HEK293 (cell line): ENCODE measurements around the gene TMEM259.

Source experiments
- CTCF ChIA-PET: fragments of 350-600 bp; formaldehyde crosslinking; extraction: SDS; loops from one replicate; lab custom pipeline; 2021; ENCODE audit warnings: antibody characterized with exemption; lab: Yijun Ruan, JAX
- POLR2A ChIA-PET: fragments of 300-600 bp; formaldehyde crosslinking; extraction: SDS; loops from one replicate; lab custom pipeline; 2020; ENCODE audit warnings: antibody characterized with exemption, inconsistent platforms; lab: Yijun Ruan, JAX
- H3K27ac ChIP-seq: fragments of 200-500 bp; sonication (Bioruptor generic); 2 replicates; pipeline ENCODE4 v1.5.1; 2014; ENCODE audit warnings: low read depth, low read length, control low read depth, inconsistent platforms; ENCODE audit errors: extremely low read depth
- H3K36me3 ChIP-seq, 2 experiments: fragments of 200-500 bp in 1 of 2; sonication (Bioruptor generic) in 1 of 2; 1 replicate in 1 of 2; 2 replicates in 1 of 2; pipeline ENCODE4 v1.5.1; 2014 to 2017; ENCODE audit warnings: inconsistent platforms in 2 of 2, low read length in 2 of 2; ENCODE audit not compliant: control insufficient read depth in 2 of 2, insufficient read depth in 1 of 2
- H3K4me1 ChIP-seq: fragments of 200-500 bp; sonication (Bioruptor generic); 2 replicates; pipeline ENCODE4 v1.5.1; 2014; ENCODE audit warnings: mild to moderate bottlenecking, low read length, inconsistent platforms; ENCODE audit not compliant: control insufficient read depth, insufficient read depth
- H3K4me3 ChIP-seq: 2 replicates; pipeline ENCODE4 v1.5.1; 2011; ENCODE audit warnings: low read depth, mild to moderate bottlenecking, control low read depth, low read length, moderate library complexity
- H3K9me3 ChIP-seq: fragments of 200-500 bp; sonication (Bioruptor generic); 2 replicates; pipeline ENCODE4 v1.5.1; 2014; ENCODE audit warnings: low read depth, low read length, inconsistent platforms; ENCODE audit not compliant: control insufficient read depth, insufficient read depth
- EGR2 ChIP-seq: fragments of 450-650 bp; formaldehyde crosslinking; IDR thresholded peaks from 2 replicates; pipeline ENCODE4 v1.5.1; 2016; ENCODE audit warnings: low read depth, missing biosample characterization, missing genetic modification characterization
- FEZF1 ChIP-seq: fragments of 450-650 bp; formaldehyde crosslinking; IDR thresholded peaks from 2 replicates; pipeline ENCODE4 v1.5.1; 2016; ENCODE audit warnings: missing biosample characterization, missing genetic modification characterization
- HIC1 ChIP-seq: fragments of 450-650 bp; formaldehyde crosslinking; IDR thresholded peaks from 2 replicates; pipeline ENCODE4 v1.5.1; 2016; ENCODE audit warnings: missing biosample characterization, missing genetic modification characterization
- KLF1 ChIP-seq: fragments of 450-650 bp; formaldehyde crosslinking; IDR thresholded peaks from 2 replicates; pipeline ENCODE4 v1.5.1; 2016; ENCODE audit warnings: missing biosample characterization, missing genetic modification characterization
- MEIS1 ChIP-seq: sonication (generic); formaldehyde crosslinking; IDR thresholded peaks from 2 replicates; pipeline ENCODE4 v1.8.1; 2022; ENCODE audit warnings: missing genetic modification reagents, mild to moderate bottlenecking, borderline replicate concordance
- PRDM2 ChIP-seq: fragments of 450-650 bp; formaldehyde crosslinking; IDR thresholded peaks from 2 replicates; pipeline ENCODE4 v1.5.1; 2016; ENCODE audit warnings: missing biosample characterization, missing genetic modification characterization, borderline replicate concordance
- SETDB1 ChIP-seq: IDR thresholded peaks from one replicate; pipeline ENCODE4 v1.6.1; 2017; ENCODE audit warnings: mild to moderate bottlenecking, low read length, moderate library complexity, mixed read lengths; ENCODE audit not compliant: insufficient read length
- TRIM28 ChIP-seq: IDR thresholded peaks from 2 replicates; pipeline ENCODE4 v1.6.1; 2011; ENCODE audit warnings: low read length, control low read depth, borderline replicate concordance
- ZBTB1 ChIP-seq: fragments of 450-650 bp; formaldehyde crosslinking; IDR thresholded peaks from 2 replicates; pipeline ENCODE4 v1.5.1; 2016; ENCODE audit warnings: missing biosample characterization, missing genetic modification characterization
- ZBTB26 ChIP-seq: fragments of 450-650 bp; formaldehyde crosslinking; optimal IDR thresholded peaks from 2 replicates; pipeline ENCODE3; 2016; ENCODE audit warnings: missing biosample characterization, mild to moderate bottlenecking, missing genetic modification characterization
- ZBTB49 ChIP-seq: fragments of 450-650 bp; formaldehyde crosslinking; IDR thresholded peaks from 2 replicates; pipeline ENCODE4 v1.5.1; 2016; ENCODE audit warnings: missing biosample characterization, missing genetic modification characterization, low read depth
- ZNF155 ChIP-seq: fragments of 450-650 bp; formaldehyde crosslinking; IDR thresholded peaks from 2 replicates; pipeline ENCODE4 v1.5.1; 2016; ENCODE audit warnings: missing biosample characterization, missing genetic modification characterization
- ZNF157 ChIP-seq: fragments of 450-650 bp; formaldehyde crosslinking; IDR thresholded peaks from 2 replicates; pipeline ENCODE4 v1.5.1; 2016; ENCODE audit warnings: missing biosample characterization, missing genetic modification characterization
- ZNF184 ChIP-seq: fragments of 450-650 bp; IDR thresholded peaks from 2 replicates; pipeline ENCODE4 v1.5.1; 2018; ENCODE audit warnings: missing biosample characterization, mild to moderate bottlenecking, missing genetic modification characterization
- ZNF26 ChIP-seq: fragments of 450-650 bp; formaldehyde crosslinking; IDR thresholded peaks from 2 replicates; pipeline ENCODE4 v1.5.1; 2016; ENCODE audit warnings: missing biosample characterization, missing genetic modification characterization
- ZNF324 ChIP-seq: fragments of 450-650 bp; formaldehyde crosslinking; IDR thresholded peaks from 2 replicates; pipeline ENCODE4 v1.5.1; 2016; ENCODE audit warnings: missing biosample characterization, missing genetic modification characterization
- ZNF416 ChIP-seq: fragments of 450-650 bp; formaldehyde crosslinking; IDR thresholded peaks from 2 replicates; pipeline ENCODE4 v1.5.1; 2016; ENCODE audit warnings: missing biosample characterization, missing genetic modification characterization
- ZNF514 ChIP-seq: fragments of 450-650 bp; formaldehyde crosslinking; IDR thresholded peaks from 2 replicates; pipeline ENCODE4 v1.5.1; 2016; ENCODE audit warnings: missing biosample characterization, missing genetic modification characterization
- ZNF521 ChIP-seq: fragments of 450-650 bp; formaldehyde crosslinking; IDR thresholded peaks from 2 replicates; pipeline ENCODE4 v1.5.1; 2017; ENCODE audit warnings: missing biosample characterization, mild to moderate bottlenecking, missing genetic modification characterization
- ZNF555 ChIP-seq: fragments of 450-650 bp; formaldehyde crosslinking; conservative IDR thresholded peaks from 2 replicates; pipeline ENCODE4 v1.5.1; 2017; ENCODE audit warnings: missing biosample characterization, mild to moderate bottlenecking, missing genetic modification characterization, inconsistent platforms
- ZNF571 ChIP-seq: fragments of 450-650 bp; formaldehyde crosslinking; IDR thresholded peaks from 2 replicates; pipeline ENCODE4 v1.5.0; 2017; ENCODE audit warnings: missing biosample characterization, missing genetic modification characterization
- ZNF664 ChIP-seq: fragments of 450-650 bp; formaldehyde crosslinking; IDR thresholded peaks from 2 replicates; pipeline ENCODE4 v1.5.1; 2016; ENCODE audit warnings: missing biosample characterization, missing genetic modification characterization
- ZNF677 ChIP-seq: fragments of 450-650 bp; IDR thresholded peaks from 2 replicates; pipeline ENCODE4 v1.5.0; 2018; ENCODE audit warnings: missing biosample characterization, mild to moderate bottlenecking, missing genetic modification characterization, moderate library complexity
- ZNF837 ChIP-seq: fragments of 450-650 bp; formaldehyde crosslinking; IDR thresholded peaks from 2 replicates; pipeline ENCODE4 v1.5.1; 2016; ENCODE audit warnings: missing biosample characterization, missing genetic modification characterization
- ZSCAN16 ChIP-seq: fragments of 450-650 bp; formaldehyde crosslinking; IDR thresholded peaks from 2 replicates; pipeline ENCODE4 v1.5.1; 2016; ENCODE audit warnings: missing biosample characterization, missing genetic modification characterization

TMEM259 gene

GRCh38 chr19:1010586-1011510, 10.1 kb downstream of the TMEM259 start:
- no peaks in the 10 kb centered on the region for H3K4me1 ChIP-seq
- ChIA-PET POLR2A (interaction anchor here (1.6 kb wide), 1 partner anchor 29 kb away, joined by 4 read pairs; the partner anchor contains the start of gene ABCA7), CTCF (no interaction called here)
- H3K36me3 ChIP-seq = peaks cover 0 to 59% of the 10 kb centered on the region in 2 experiments; a peak in 1 of 3 replicates
- no peak overlapping the region for H3K4me3 ChIP-seq
- no peaks in the 10 kb centered on the region for H3K9me3 ChIP-seq
- H3K27ac ChIP-seq = no peak overlapping the region
- no peak for TF ChIP-seq ZNF837 (tag by site-specific recombination)
- no peak for TF ChIP-seq PRDM2
- TF ChIP-seq FEZF1 (tag by site-specific recombination) = no peak
- TF ChIP-seq SETDB1 = no peak
- no peak for TF ChIP-seq ZNF184 (tag by site-specific recombination)
- TF ChIP-seq ZNF157 (tag by site-specific recombination) = no peak
- TF ChIP-seq ZNF571 (tag by site-specific recombination) = no peak
- TF ChIP-seq ZNF26 (tag by site-specific recombination) = no peak
- TF ChIP-seq ZBTB26 = no peak
- no peak for TF ChIP-seq ZNF521
- TF ChIP-seq HIC1 = peak; percentile 80
- no peak for TF ChIP-seq ZNF664 (tag by site-specific recombination)
- no peak for TF ChIP-seq TRIM28
- TF ChIP-seq ZSCAN16 (tag by site-specific recombination) = no peak
- TF ChIP-seq KLF1 (tag by site-specific recombination) = peak; percentile 88
- TF ChIP-seq ZBTB1 = no peak
- no peak for TF ChIP-seq ZNF555 (tag by site-specific recombination)
- no peak for TF ChIP-seq ZNF324
- no peak for TF ChIP-seq ZBTB49
- TF ChIP-seq MEIS1 (CRISPR knock-in tag) = no peak
- TF ChIP-seq ZNF677 = no peak
- no peak for TF ChIP-seq EGR2 (tag by site-specific recombination)
- no peak for TF ChIP-seq ZNF155
- no peak for TF ChIP-seq ZNF416 (tag by site-specific recombination)
- no peak for TF ChIP-seq ZNF514
